ENCODE data around the gene COG7. TPM values are rescaled to one million over a fixed set of nuclear protein-coding genes. Genes with fewer than 3 reads are reported as not detected.

Gene COG7
- total and polyA plus RNA-seq, 7 donors = 6.7 to 14.7 (median 9.4) TPM

- WGBS, 3 donors = 82 to 91% (median 87%) methylated on average over 3 of the region's 3 CpGs
- DNase-seq (no peak), ATAC-seq (no peak)
- TF ChIP-seq CTCF (IDR thresholded peaks at IDR 0.05) = no peak
- no peaks in the 10 kb centered on the region for H3K4me1 ChIP-seq
- no peak overlapping the region for H3K4me3 ChIP-seq
- H3K36me3 ChIP-seq (ENCODE audit: insufficient read depth in 1 of 2, low read depth in 1 of 2) = no peaks in the 10 kb centered on the region
- H3K9me3 ChIP-seq = no peaks in the 10 kb centered on the region
- intact Hi-C loops (cut with DNase I) = no loop called here
- H3K27ac ChIP-seq = no peak overlapping the region
- peaks cover 0 to 5% (median 0%) of the 10 kb centered on the region in 3 donors for H3K27me3 ChIP-seq (ENCODE audit: insufficient read depth in 3 of 3, low read length in 2 of 3)
Measured at GRCh38 chr16:23339787-23340186, 113.2 kb downstream of the COG7 start.

Other genes with a start within 250 kb of the COG7 start
- under 1 TPM; 0.16 to 0.67 (median 0.41) TPM for gene SCNN1B, start 150.9 kb downstream of the COG7 start, total RNA-seq
- gene SCNN1B, start 150.9 kb downstream of the COG7 start, polyA plus RNA-seq = under 1 TPM; 0.10 to 0.76 (median 0.51) TPM
- 10 to 100 TPM; 43.1 to 62.9 (median 56.4) TPM for gene GGA2, start 57.3 kb upstream of the COG7 start, total RNA-seq
- 10 to 100 TPM; 18.9 to 49.3 (median 21.7) TPM for gene GGA2, start 57.3 kb upstream of the COG7 start, polyA plus RNA-seq
- gene EARS2, start 104.2 kb upstream of the COG7 start, total RNA-seq = 10 to 100 TPM; 19.0 to 28.3 (median 20.9) TPM
- 10 to 100 TPM; 12.1 to 22.5 (median 13.6) TPM for gene EARS2, start 104.2 kb upstream of the COG7 start, polyA plus RNA-seq
- gene UBFD1, start 104.5 kb upstream of the COG7 start, total RNA-seq = 100 to 1,000 TPM; 108 to 147 (median 122) TPM
- gene UBFD1, start 104.5 kb upstream of the COG7 start, polyA plus RNA-seq = 100 to 1,000 TPM in 1 of 3 donors, 10 to 100 TPM in 2; 44.8 to 145 (median 48.1) TPM
- gene NDUFAB1, start 143.1 kb upstream of the COG7 start, total RNA-seq = 100 to 1,000 TPM; 175 to 241 (median 210) TPM
- 100 to 1,000 TPM; 304 to 441 (median 365) TPM for gene NDUFAB1, start 143.1 kb upstream of the COG7 start, polyA plus RNA-seq
- 1 to 10 TPM; 4.3 to 6.6 (median 5.4) TPM for gene PALB2, start 188.1 kb upstream of the COG7 start, total RNA-seq
- 10 to 100 TPM in 1 of 3 donors, 1 to 10 TPM in 2; 5.2 to 10.6 (median 6.2) TPM for gene PALB2, start 188.1 kb upstream of the COG7 start, polyA plus RNA-seq
- 10 to 100 TPM; 27.5 to 43.8 (median 31.6) TPM for gene DCTN5, start 188.3 kb upstream of the COG7 start, total RNA-seq
- gene DCTN5, start 188.3 kb upstream of the COG7 start, polyA plus RNA-seq = 10 to 100 TPM; 17.1 to 47.4 (median 40.5) TPM
- gene PLK1, start 225.7 kb upstream of the COG7 start, total RNA-seq = under 1 TPM; 0.58 to 0.98 (median 0.82) TPM
- gene PLK1, start 225.7 kb upstream of the COG7 start, polyA plus RNA-seq = under 1 TPM; 0.43 to 0.87 (median 0.57) TPM

Measured in psoas muscle (tissue), 8 donors.